ENCODE data around the gene DCLK1.
"Not testable (repeated sequence)": the region's sequence is repeated elsewhere in the genome, so short reads cannot be mapped to it uniquely, and the experiment has no call there.

The DCLK1 gene

DNA sequence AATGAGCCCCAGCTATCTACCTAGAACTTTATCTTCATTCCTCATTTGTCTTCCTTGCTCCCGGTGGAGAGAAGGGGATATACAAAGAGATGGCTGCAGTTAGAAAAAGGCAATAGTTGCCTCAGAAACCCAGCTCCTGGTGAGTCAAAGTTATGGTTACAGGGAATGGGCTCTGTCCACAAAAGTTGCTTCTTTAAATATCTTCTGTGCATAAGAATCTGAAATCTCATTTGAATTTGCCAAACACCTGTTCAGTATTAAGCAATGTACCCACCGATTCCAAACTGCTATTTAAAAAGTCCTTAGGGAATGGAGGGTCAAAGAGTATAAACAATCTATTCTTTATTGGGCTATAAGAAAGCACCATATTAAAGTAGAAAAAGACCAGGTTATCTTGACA, 48.4 kb downstream of the DCLK1 start:
- no peak for DNase-seq

DNA sequence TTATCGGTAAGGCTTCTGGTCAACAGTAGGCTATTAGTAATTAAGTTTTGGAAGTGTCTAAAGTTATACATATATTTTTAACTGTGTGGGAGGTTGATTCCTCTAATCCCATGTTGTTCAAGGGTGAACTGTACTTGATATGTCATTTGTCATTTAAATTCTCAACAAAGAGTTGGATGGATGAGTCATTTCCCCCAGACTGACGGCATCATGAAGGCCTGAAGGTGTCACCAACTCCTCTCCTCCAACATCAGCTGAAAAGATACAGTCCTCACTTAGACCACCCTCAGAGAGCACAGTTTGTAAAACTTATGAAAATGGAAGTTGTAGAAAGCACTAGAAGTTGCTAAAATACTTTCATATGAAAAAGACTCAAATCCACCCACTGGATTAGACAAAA, 48.8 kb downstream of the DCLK1 start:
- DNase-seq: no peak

DNA sequence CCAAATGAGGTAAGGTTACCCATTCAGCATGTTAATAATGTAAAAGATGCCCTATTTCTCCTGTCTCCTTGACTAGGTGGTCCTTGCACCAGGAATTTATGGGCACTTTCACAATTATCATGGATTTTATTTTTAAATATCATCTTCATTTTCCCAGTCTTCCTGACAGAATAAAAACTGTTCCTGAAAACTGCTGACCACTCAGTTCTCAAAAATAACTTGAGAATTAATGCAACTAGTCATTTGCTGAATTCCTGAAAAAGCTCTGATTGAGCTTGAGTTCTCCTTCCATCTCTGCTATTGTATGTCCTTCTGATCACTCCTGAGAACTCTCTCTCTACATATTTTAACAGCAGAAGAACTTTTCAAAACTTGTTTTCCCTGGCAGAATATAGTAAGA, 55.0 kb downstream of the DCLK1 start:
- DNase-seq: no peak

DNA sequence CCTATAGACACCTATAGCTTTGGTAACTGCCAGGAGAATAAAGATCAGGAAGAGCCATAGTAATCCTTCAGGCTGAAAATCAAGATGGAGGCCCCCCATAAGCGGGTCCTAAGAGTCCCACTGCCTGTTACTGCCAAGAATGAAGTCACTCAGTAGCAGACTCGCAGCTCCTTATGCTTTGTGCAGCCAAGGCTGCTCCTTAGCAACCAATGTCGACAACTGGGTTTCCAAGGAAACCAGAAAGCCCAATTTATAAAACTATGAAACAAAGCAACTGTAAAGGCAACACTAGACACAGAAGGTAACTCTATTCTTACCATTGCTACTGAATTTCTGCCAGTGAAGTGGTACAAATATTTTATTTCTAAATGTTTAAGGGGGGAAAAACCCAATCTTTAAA, 56.5 kb downstream of the DCLK1 start:
- no peak for DNase-seq

DNA sequence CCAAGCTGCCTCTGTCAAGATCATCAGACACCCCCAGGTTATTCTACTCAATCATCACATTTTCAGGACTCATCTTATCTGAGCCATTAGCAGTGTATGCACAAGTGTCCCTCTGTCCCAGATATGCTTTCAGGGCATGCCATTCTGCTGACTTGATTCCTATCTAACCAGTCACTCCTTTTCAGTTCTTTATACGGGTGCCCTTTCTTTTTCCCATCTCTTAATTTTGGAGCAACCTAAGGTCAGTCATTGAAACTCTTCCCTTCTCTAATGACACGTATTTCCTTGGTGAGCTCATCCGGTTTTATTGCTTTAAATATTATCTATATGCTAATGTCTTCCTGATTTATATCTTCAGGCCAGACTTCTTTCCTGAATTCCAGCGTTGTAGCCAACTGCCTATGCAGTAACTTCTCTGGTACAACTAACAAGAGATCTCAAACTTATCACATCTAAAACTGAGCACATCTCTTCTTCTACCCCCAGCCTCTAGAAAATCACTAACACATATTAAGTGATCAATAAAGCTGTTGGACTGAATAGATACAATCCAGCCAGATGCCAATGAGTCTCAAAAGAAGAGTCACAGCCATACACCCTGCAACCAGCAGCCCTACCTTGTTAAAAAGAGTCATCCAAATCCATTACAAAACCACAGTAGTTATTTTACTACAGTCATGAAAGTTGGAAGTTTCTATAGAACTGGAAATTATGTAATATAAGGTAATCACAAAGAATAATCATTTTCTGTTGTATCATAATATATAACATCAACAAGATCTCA, 58.8 kb downstream of the DCLK1 start:
- DNase-seq: no peak

DNA sequence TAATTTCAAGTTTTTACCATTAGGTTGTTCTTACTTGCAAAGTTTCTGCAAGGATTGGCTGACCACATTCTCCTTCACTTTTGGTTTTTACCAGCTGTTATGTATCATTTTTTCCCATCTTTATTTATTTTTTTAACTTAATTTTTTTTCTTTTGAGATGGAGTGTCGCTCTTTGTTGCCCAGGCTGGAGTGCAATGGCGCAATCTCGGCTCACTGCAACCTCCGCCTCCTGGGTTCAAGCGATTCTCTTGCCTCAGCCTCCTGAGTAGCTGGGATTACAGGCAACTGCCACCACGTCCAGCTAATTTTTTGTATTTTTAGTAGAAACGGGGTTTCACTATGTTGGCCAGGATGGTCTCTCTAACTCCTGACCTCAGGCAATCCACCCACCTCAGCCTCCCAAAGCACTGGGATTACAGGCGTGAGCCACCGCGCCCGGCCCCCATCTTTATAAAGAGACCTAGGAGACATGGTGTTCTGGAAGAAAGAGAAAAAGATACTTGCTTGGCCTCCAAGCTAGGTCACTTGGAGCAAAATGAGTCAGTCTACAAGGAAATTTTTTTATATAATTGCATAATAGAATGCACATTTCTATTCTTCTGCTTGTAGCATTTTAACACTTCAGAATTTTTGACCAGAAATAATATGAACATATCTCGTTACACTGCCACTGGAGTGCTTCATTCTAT, 60.5 kb downstream of the DCLK1 start:
- DNase-seq: not testable (repeated sequence)

DNA sequence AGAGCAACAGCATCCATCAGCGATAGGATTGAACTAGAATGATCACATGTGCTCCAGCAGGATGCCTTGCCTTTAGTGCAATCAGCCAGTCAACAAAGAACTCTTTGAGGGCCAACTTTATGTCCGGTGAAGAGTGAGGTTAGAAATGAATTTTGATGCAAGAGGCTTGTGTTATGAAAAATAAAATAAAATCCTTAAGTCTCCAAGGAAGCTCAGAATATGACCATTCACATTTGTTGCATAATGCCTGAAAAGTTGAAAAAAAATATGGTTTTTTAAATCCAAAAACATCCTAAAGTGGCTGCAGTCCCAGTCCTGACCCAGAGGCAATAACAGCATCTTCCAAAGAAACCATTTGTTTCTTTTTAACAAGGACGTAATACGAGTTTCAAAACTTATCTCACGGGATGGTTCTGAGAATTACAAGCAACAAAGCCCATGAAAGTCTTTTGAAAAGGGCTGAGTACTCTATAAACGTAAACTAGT, 61.3 kb downstream of the DCLK1 start:
- DNase-seq: no peak

DNA sequence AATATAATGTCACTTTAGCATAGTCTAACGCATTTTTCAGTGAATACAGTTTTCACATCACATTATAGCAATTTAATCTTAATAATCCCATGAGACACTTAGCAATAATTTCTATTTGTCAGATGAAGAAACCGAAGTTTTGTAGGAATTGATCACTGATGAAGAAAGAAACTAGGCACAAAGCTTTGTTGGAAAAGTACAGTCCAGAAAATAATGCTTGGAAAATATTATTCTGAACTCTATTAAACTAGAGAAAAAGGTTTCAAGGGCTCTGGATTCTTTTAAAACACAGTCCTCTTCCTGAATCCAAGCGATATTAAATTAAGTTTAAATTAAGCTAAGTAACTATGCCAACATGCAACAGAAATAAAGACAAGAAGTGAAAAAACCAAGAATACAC, 62.2 kb downstream of the DCLK1 start:
- no peak for DNase-seq

DNA sequence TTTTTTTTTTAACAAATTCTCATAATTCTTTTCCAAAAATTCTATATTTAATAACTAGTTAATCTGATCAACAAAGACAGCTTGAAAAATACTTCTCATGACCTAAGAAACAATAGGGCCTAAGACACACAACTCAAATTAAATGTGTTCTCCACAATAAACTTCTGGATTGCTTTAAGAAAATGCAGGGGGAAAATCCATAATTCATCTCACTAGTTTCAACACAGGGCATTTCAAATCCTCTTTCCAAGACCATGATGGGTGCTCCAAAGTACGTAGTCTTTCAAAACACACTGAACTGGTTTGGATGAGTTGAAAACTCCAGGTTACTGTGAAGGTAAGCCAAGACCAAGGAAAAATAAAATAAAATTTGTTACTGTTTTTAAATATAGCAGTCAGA, 62.6 kb downstream of the DCLK1 start:
- DNase-seq: no peak

DNA sequence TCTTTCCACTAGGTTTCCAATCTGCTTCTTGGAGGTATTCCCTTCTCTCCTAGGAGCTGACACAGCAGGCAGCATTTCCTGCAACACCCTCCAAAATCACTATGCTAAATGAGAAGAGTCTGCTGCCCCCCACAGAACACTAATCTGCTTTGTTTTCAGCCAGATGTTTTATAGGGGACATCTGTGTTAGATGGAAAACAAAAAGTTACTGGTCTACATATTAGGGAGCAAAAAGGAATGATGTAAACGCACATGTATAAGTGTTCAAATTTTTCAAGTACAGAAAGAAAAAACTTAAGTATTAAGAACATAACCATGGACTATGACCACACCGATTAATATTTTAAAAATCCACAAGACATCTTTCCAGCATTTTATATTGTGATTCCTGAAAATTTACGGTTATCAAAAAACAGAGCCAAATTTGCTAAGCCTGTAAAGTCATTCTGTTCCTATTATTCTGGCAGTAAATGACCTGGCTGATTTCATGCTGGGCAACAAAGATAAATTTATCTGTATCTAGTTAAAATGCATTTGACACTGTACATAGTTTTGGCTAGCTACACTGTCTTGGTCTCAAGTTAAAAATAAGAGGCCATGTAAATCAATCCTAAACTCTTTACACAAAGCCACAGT, 63.3 kb downstream of the DCLK1 start:
- DNase-seq: no peak

DNA sequence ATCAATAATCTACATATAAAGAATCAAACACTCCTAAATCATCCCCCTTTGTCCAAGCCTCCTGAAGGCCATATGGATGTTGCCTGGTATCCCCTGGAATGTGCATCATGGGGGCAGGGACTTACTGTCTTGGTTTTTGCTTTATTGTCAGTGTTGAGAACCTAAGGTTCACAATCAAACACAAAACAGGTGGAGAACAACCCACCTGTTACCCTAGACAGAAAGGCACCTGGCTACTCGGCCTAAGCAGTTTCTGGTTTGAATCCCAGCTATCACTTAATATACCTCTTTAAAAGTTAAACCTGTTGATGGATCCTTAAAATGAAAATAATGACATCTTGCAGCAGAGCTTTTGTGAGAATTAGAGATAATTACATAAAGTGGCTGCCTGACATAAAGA, 68.9 kb downstream of the DCLK1 start:
- DNase-seq: no peak

DNA sequence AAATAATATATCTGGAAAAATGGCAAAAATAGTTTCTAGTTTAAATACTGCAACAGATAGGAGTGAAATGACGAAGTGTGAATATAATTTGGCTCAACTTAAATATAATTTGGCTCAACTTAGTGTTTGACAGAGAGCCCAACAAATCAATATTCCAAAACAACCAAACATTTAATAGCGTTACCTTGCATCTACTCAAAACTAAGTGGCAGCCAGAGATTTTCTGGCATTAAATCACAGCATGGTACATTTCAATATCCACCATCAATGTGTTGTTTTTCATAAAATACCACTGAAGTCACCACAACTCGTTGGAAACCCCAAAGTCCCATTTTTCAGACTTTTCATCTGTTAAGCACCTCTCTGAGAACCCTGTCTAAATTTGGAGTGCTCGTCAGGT, 69.6 kb downstream of the DCLK1 start:
- DNase-seq: no peak

DNA sequence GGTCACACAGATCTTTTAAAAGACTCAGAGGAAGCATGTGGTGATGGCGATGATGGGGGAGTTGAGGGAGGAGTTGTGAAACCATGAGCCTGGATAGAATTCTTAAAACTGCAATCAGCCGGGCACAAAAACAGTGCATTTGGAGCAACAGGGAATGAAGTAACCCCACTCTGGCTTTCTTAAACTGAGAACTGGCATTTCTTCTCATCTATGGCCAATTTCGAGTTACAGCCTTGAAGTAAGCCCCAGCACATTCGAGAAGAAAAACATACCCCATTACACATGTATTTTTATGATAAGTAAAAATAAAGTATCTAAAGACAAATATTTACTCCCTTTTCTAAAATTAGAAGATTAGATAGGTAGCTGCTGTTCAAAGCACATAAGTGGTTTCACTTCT, 70.1 kb downstream of the DCLK1 start:
- DNase-seq: no peak

DNA sequence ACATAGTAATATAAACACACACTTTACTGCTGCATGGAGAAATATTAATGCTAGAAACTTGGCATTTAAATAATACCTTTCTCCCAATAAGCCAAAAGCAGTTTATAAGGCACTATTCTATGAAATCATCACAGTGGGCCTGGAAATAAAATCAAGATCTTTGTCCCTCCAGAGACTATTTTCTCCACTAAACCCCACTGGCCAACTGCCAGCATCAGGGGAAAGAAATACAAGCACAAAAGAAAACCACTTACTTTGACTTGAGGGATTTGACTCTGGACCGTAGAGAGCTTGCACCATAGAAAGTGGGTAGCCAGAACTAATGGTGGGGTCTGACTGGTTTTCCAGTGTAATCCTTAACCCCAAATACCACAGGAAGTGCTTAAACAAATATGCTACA, 71.9 kb downstream of the DCLK1 start:
- no peak for DNase-seq

DNA sequence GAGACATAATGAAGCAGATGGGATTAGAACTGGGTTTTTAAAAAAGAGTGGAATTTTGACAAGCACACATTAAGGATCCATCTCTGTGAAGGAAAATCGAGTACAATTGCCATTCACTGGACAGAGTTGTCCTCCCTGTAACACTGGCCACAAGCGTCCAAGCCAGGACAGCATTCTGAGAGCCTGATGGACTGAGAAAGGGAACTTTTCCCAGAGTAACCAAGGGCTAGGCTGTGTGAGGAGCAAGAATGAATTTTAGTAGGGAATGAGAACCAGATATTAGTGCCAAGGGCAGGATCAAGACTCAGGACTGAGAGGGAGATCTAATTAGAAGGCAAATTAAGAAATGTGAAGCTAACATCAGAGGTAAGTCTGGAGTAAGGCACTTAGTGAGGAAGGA, 73.1 kb downstream of the DCLK1 start:
- DNase-seq: no peak

DNA sequence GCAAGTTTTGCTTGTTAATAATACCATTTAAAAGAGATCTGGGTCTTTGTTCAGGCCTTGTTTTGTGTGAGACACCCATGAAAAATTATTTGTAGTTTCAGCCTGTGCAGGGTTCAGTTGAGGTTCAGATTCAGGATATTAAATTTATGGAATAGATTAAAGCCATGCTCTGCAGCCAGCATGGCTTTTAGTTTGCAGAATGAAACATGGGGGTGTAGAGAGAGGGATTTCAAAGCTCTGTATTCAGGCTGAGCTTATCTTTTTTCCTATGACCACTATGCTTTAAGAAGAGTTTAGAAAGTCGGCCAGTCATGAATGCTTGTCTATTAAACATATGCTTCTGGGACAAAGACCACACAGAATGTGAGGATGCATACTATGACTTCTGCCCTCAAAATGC, 73.6 kb downstream of the DCLK1 start:
- DNase-seq: no peak

DNA sequence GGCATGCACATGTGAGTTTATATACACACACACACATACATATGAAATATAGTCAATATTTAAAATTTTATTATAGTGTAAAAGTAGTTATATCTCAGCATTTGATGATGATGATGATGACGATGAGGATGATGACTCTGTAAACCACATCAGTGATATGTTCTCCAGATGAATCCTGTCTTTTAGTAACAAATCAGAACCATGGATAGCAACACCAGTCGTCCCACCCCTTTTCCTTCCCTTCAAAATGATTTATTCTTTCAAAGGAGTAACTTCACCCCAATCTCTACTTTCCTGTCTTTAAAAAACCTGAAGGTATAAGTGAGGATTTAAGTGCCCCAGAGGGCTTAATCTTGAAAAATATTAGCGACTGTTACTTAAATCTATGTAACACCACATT, 74.1 kb downstream of the DCLK1 start:
- DNase-seq: no peak

DNA sequence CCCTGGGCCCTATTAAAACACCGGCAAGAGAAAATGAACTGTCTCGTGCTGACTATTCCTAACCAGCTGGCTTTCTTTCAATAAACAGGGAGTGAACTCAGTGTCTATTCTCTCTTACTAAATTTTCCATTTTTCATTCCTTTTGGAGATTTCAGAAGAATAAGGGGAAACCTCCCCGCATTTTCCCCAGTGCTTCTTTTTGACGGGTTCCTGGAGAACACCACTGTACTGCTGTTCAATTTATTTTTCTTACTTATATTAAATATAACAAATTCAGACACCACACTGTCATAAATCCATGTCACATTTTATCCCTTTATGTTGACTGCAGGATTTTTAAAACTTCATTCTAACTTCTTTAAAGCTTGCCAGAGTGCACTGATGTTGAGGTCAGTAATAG, 75.8 kb downstream of the DCLK1 start:
- DNase-seq: no peak

DNA sequence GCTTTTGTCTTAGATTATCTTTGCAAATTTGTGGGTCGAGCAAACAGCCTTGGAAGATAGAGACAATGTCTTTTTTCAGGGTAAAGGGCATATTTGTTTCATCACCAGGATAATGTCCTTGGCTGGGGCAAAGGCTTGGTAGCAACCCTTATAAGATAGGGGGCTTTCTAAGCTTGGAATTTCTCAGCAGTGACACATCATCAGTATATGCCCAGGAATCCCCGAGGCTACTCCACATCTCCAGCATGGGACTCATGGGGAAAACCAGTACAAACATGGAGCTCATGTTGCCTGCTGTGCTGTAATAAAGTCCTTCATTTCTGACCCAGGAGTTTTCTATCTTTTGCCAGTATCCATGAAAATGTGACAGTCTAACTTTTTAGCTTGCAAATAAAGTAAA, 77.1 kb downstream of the DCLK1 start:
- no peak for DNase-seq

DNA sequence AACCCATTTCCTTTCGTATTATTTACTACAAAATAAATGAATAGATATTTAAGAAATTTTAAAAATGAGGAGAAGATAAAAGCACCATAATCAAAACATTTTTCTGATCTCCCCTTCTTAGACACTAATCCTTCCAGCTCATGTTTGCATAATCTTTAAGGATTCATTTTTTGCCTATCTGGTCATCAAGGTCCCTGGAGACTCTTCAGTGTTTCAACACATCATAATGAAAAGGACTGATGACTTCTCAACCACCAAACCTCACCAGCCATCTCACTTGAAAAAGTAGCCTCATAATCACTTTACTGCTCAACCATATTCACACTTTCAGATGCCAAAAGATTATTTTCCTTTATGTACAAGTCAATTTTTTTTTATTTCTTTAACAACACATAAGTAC, 80.1 kb downstream of the DCLK1 start:
- no peak for DNase-seq

DNA sequence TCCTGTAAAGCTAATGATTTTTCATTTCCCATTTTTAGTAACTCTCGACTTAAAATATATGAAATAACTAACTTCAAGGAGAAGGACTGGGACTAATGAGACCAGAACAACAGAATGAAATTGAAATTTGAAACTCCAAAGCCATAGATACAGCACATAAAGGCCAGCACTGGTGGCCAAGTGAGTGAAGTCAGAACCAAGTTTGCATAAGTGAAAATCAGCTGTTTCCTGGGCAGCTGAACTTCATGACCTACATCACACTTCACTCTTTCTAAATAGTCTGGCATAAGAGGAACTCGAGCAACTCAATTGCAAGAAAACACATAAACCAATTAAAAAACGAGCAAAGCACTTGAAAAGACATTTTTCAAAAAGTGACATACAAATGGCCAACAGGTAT, 84.5 kb downstream of the DCLK1 start:
- no peak for DNase-seq

DNA sequence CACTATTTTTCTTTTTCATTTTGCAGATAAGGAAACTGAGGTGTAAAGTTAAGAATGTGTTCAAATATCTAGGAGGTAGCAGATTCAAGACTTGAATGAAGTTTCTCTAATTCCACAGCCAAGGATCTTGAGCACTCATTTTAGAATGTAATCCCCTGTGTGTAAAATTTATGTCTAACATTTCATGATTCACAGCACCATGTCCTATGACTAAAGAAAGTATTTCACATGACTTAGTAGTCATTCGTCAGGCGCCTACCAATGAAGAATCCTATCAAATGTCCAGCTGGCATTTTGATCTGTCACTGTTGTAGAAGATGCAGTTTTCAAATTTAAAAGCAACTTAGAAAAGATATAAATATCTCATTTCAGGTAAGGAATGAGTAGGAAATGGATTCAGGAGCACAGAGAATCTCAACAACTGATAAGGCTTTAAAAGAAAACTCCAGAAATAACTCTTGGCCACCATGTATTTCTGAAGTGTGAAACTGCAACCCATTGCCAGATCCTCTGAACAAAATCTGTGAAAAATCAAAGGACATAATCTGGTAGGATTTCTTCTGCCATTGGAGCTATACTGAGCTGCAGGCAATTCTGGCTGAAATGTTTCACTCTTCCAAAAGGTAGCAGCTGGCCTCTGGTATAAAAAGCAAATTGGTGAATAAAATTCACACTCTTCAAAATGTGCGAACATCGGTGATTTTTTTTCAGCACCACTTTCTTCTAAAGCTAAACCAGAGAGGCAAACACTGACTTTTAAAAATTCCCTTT, 92.2 kb downstream of the DCLK1 start:
- DNase-seq: no peak

DNA sequence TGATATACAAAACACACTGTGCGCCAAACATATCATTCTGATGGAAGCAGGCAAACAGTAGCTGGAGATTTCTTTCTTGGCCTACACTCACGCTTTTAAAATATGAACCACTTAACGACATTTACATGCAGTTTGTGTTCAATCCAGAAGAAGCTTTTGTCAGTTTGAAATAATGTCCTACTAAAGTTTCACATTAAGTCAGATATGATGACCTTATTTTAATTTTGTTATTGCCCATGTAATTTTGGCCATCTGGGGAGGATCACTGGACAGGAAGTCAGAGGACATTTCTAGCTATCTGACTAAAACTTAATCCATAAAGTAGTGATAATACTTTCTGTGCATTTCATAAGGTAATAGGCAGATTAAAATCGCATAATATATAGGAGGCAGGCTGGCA, 98.1 kb downstream of the DCLK1 start:
- DNase-seq: no peak

Measured in 8988T (cell line).